ENCODE results near the gene C5orf15. TPM values are rescaled to one million over a fixed set of nuclear protein-coding genes. Genes with fewer than 3 reads are reported as not detected.

C5orf15 gene
- 10 to 100 TPM; 53.7 to 76.3 (median 71.4) TPM for total RNA-seq

DNA sequence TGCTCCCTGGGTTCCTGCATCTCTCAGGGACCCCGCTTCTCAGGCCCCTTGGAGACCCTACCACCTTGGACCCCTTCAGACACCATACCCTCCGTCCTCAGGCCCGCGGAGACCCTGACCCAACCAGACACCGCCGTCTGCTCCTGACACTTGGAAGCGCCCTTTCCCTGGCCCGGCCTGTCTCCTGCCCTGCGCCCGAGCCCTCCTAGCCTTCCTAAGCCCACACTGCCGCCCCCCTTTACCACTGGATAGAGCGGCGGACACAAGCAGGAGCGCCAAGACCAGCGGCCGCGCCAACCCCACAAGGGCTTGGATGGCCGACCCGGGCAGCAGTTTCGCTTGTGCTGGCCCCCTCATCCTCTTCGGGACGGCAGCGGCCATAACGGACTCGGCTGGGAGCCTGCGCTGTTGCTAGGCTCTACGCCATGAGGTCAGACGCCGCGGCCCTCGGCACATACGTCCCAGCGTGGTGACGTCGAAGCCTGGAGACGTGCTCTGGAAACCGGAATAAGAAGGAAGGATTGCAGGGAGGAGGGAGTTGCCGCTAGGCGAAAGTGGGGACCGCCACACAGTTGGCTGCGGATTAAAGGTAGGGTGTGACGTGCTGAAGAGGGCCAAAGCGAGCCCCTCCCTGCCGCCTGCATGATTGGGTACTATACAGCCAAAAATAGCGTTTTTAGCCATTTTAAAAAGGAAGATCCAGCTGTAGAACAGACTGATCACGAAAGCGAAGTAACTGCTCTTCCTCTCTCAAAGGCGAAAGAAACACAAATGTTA lies at the start of gene C5orf15:
TSS of gene C5orf15 (minus strand) at position 422 of the 777 bp plus-strand sequence. CDS start at position 381, 41 bp downstream.
- H3K36me3 ChIP-seq = peaks cover 6 to 7% of the 10 kb centered on the region in 2 donors
- DNase-seq = peak; percentile 97 to 98
- H3K9me3 ChIP-seq = no peaks in the 10 kb centered on the region
- peak within 1 kb of the TSS; percentile 43 to 92 (median 72) for H3K27ac ChIP-seq
- WGBS, 2 donors = 0 to 1% methylated on average over 13 to 48 of the region's 48 CpGs
- peak within 1 kb of the TSS; percentile 19 to 86 (median 79) for H3K4me3 ChIP-seq (replicated peaks in 1 of 3)
- intact Hi-C loops (cut with DNase I) = no loop called here
- H3K4me1 ChIP-seq = peaks cover 8 to 12% of the 10 kb centered on the region in 2 donors
- H3K27me3 ChIP-seq = no peaks in the 10 kb centered on the region
- TF ChIP-seq CTCF (IDR thresholded peaks at IDR 0.05) (peak in 2 of 6 experiments; percentile 6 to 27), POLR2A (IDR thresholded peaks at IDR 0.05) (peak in 1 of 2 donors; percentile 91)

DNA sequence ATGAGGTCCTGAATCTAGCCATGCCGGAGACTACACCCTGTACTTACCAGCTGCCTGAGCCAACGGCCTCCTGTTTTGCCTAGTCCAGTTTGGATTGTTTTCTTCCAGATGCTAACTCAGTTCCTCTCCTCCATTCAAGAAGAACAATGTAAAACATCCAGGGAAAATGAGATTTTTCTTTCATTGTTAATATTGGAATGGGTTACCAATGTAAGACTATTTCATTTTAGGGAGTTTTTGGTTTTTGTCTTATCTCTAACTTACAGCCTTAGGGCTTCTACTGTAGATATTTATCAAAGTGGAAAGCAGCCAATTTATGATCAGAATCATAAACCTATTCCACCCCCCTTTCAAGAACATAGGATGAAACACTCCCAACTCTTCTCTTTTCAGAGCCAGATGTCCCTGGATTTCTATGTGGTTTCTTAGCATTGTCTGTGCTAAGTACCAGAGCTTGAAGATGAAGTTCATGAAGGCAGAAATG lies 39.9 kb upstream of the C5orf15 start:
- Histone ChIP-seq H3K4me1 (peaks cover 12 to 13% of the 10 kb centered on the region in 2 donors), H3K36me3 (no peaks in the 10 kb centered on the region), H3K9me3 (no peaks in the 10 kb centered on the region), H3K4me3 (replicated peaks in 1 of 3) (no peak overlapping the region), H3K27me3 (no peaks in the 10 kb centered on the region), H3K27ac (no peak overlapping the region)
- intact Hi-C loops (cut with DNase I) = no loop called here
- 58 to 71% methylated on average over 2 of the region's 2 CpGs for WGBS, 2 donors
- no peak for DNase-seq
- TF ChIP-seq POLR2A (IDR thresholded peaks at IDR 0.05) (no peak), CTCF (IDR thresholded peaks at IDR 0.05) (no peak)

DNA sequence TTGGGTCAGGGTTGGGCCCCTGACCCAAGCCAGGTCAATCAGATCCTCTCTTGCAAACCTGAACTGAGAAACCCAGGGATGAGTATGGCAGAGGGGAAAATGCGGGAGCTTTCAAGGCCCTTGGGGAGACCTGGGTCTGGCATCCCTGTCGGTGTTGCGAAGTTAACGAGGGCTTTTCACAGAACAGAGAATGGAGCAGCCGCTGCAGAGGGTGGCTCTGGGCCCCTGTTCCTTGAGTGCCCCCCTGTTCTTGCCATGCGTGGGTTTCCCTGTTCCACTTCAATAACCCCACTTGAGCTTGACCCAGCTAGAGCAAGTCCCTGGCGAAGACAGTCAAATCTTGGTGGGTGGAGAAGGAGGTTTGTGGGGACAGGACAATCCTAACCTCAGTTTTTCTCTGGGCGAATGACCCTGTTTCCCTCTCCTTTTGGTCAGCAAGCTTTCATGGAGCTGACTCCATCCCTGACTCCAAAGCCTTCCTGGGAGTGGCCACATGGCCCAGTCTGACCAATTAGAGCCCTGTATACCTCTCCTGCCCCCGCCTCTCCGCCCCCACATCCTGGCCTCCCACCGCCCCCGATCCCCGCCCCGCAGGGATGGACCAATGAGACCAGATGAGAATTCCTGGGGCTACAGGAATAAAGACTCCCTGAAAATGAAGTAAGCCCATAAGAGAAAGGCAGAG lies 39.3 kb upstream of the C5orf15 start:
- TF ChIP-seq CTCF (IDR thresholded peaks at IDR 0.05) (no peak), POLR2A (IDR thresholded peaks at IDR 0.05) (no peak)
- no peak for DNase-seq
- H3K4me1 ChIP-seq = peaks cover 18 to 19% of the 10 kb centered on the region in 2 donors
- H3K27me3 ChIP-seq = no peaks in the 10 kb centered on the region
- H3K4me3 ChIP-seq (replicated peaks in 1 of 3) = no peak overlapping the region
- no peak overlapping the region for H3K27ac ChIP-seq
- intact Hi-C loops (cut with DNase I) = no loop called here
- no peaks in the 10 kb centered on the region for H3K36me3 ChIP-seq
- WGBS, 2 donors = 61 to 65% methylated on average over 14 of the region's 14 CpGs
- no peaks in the 10 kb centered on the region for H3K9me3 ChIP-seq

GRCh38 chr5:134006115-134006514 lies 37.7 kb upstream of the C5orf15 start:
- peak overlapping the region in 1 of 3 donors; percentile 85 for H3K4me3 ChIP-seq (replicated peaks in 1 of 3)
- no peaks in the 10 kb centered on the region for H3K36me3 ChIP-seq
- H3K4me1 ChIP-seq = peaks cover 28 to 30% of the 10 kb centered on the region in 2 donors
- DNase-seq = no peak
- peak overlapping the region in 2 of 3 donors; percentile 99 for H3K27ac ChIP-seq
- intact Hi-C loops (cut with DNase I) = no loop called here
- no peak for TF ChIP-seq CTCF (IDR thresholded peaks at IDR 0.05)
- TF ChIP-seq POLR2A (IDR thresholded peaks at IDR 0.05) = no peak
- 84 to 87% methylated on average over 13 of the region's 13 CpGs for WGBS, 2 donors
- H3K9me3 ChIP-seq = no peaks in the 10 kb centered on the region
- H3K27me3 ChIP-seq = no peaks in the 10 kb centered on the region

Measured in thyroid gland (tissue), 4 donors.